WTC11 (cell line): ENCODE data around the gene SEC23IP. TPM values are rescaled to one million over a fixed set of nuclear protein-coding genes. Genes with fewer than 3 reads are reported as not detected.

Experiments used
- ATAC-seq: fragments of 200-7000 bp; cut with Tn5 transposase; 2 replicates; pipeline ENCODE4 v1.10.0; 2021; ENCODE audit warnings: mild to moderate bottlenecking, moderate library complexity
- CTCF ChIA-PET: fragments of 300-600 bp; sonication (Branson Sonifier 250); formaldehyde crosslinking; loops from one replicate; lab custom pipeline; 2021; ENCODE audit warnings: antibody characterized with exemption; lab: Charles Lee
- POLR2A ChIA-PET: fragments of 350-600 bp; sonication (Branson Sonifier 250); formaldehyde crosslinking; loops from one replicate; lab custom pipeline; 2021; ENCODE audit warnings: antibody characterized with exemption; lab: Charles Lee
- DNase-seq: peaks from one replicate; pipeline ENCODE4 v3.0.0; 2021; ENCODE audit warnings: low spot score
- H3K27ac Mint-ChIP-seq: 2 replicates; pipeline ENCODE4 v1.8.0; 2021; ENCODE audit warnings: mixed read lengths
- H3K27me3 Mint-ChIP-seq: 2 replicates; pipeline ENCODE4 v1.8.0; 2021; ENCODE audit warnings: low read depth, mild to moderate bottlenecking, moderate library complexity, mixed read lengths
- H3K36me3 Mint-ChIP-seq: 2 replicates; pipeline ENCODE4 v1.8.0; 2021; ENCODE audit warnings: mixed read lengths
- H3K4me1 Mint-ChIP-seq: 2 replicates; pipeline ENCODE4 v1.8.0; 2022; ENCODE audit warnings: mixed read lengths
- H3K4me3 Mint-ChIP-seq: 2 replicates; pipeline ENCODE4 v1.8.0; 2021; ENCODE audit warnings: mild to moderate bottlenecking, moderate library complexity, mixed read lengths
- H3K9me3 Mint-ChIP-seq: 2 replicates; pipeline ENCODE4 v1.8.0; 2021; ENCODE audit warnings: mixed read lengths
- AFF4 ChIP-seq: sonication (generic); formaldehyde crosslinking; IDR thresholded peaks from 2 replicates; pipeline ENCODE4 v1.8.1; 2023; ENCODE audit warnings: mild to moderate bottlenecking, missing genetic modification reagents, borderline replicate concordance
- GABPB1 ChIP-seq: sonication (generic); formaldehyde crosslinking; IDR thresholded peaks from 2 replicates; pipeline ENCODE4 v1.8.1; 2023; ENCODE audit warnings: mild to moderate bottlenecking, missing genetic modification reagents
- JAZF1 ChIP-seq: fragments of 250-450 bp; sonication (Bioruptor Pico); IDR thresholded peaks from 2 replicates; pipeline ENCODE4 v1.9.0; 2021; ENCODE audit warnings: moderate library complexity, mild to moderate bottlenecking, inconsistent platforms
- MYBL2 ChIP-seq: sonication (generic); formaldehyde crosslinking; IDR thresholded peaks from 2 replicates; pipeline ENCODE4 v1.8.1; 2023; ENCODE audit warnings: mild to moderate bottlenecking, moderate library complexity, missing genetic modification reagents
- NFYB ChIP-seq: sonication (generic); formaldehyde crosslinking; conservative IDR thresholded peaks from 2 replicates; pipeline ENCODE4 v1.8.0; 2022; ENCODE audit warnings: low read depth, missing genetic modification reagents
- PRDM15 ChIP-seq: sonication (generic); formaldehyde crosslinking; IDR thresholded peaks from 2 replicates; pipeline ENCODE4 v1.8.0; 2022; ENCODE audit warnings: missing genetic modification reagents
- TEAD4 ChIP-seq: sonication (generic); formaldehyde crosslinking; IDR thresholded peaks from 2 replicates; pipeline ENCODE4 v1.8.0; 2022; ENCODE audit warnings: mild to moderate bottlenecking, missing genetic modification reagents
- TP53 ChIP-seq: sonication (generic); formaldehyde crosslinking; IDR thresholded peaks from 2 replicates; pipeline ENCODE4 v1.8.1; 2023; ENCODE audit warnings: mild to moderate bottlenecking, missing genetic modification reagents
- ZNF232 ChIP-seq: sonication (generic); formaldehyde crosslinking; IDR thresholded peaks from 2 replicates; pipeline ENCODE4 v1.8.0; 2022; ENCODE audit warnings: mild to moderate bottlenecking, missing genetic modification reagents
- ZNF425 ChIP-seq: fragments of 250-450 bp; sonication (Bioruptor Pico); conservative IDR thresholded peaks from 2 replicates; pipeline ENCODE4 v1.9.0; 2021; ENCODE audit warnings: mild to moderate bottlenecking
- ZNF512 ChIP-seq: sonication (generic); formaldehyde crosslinking; IDR thresholded peaks from 2 replicates; pipeline ENCODE4 v1.8.1; 2022; ENCODE audit warnings: missing genetic modification reagents, borderline replicate concordance
- total RNA-seq: library from RNA; stranded (reverse); gene quantifications from 3 replicates; pipeline ENCODE4 v1.2.3, GENCODE V29; 2021
- TF ChIP-seq, protein P1 (sequence below): sonication (generic); formaldehyde crosslinking; IDR thresholded peaks from 2 replicates; pipeline ENCODE4 v1.8.1; 2022; ENCODE audit warnings: low read depth, mild to moderate bottlenecking, moderate library complexity, missing genetic modification reagents, borderline replicate concordance
- TF ChIP-seq, protein P2 (sequence below): sonication (generic); formaldehyde crosslinking; IDR thresholded peaks from 2 replicates; pipeline ENCODE4 v1.8.0; 2023; ENCODE audit warnings: missing genetic modification reagents
- TF ChIP-seq, protein P3 (sequence below): fragments of 200-600 bp; IDR thresholded peaks from 2 replicates; pipeline ENCODE4 v1.8.0; 2022; ENCODE audit warnings: antibody characterized with exemption
- TF ChIP-seq, protein P4 (sequence below): sonication (generic); formaldehyde crosslinking; IDR thresholded peaks from 2 replicates; pipeline ENCODE4 v1.8.0; 2022; ENCODE audit warnings: mild to moderate bottlenecking, missing genetic modification reagents

The SEC23IP gene
- total RNA-seq, 1 experiment from 2014 or later, result 82.3 TPM

DNA sequence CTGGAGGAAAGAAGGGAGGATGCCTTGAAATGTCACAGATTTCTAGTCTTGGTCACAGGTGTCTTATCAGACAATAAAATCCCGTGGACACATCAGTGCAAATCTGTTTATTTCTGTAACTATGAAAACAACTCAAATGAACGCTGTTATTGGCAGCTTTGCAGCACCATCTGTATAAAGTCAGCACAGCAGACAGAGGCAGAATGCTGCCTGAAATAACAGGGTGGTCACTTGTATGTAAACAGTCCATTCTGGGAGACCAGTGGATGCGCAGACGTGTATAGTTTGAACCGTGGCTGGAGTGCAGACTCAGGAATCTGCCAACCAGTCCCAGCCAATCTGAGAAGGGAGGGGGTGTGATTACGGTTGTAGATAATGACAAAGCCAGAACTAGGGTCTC lies 54.8 kb downstream of the SEC23IP start (continued):
- TF ChIP-seq AFF4, result no peak
- no peak for TF ChIP-seq JAZF1 (CRISPR knock-in tag)
- TF ChIP-seq, all 79 proteins: peak for 0

DNA sequence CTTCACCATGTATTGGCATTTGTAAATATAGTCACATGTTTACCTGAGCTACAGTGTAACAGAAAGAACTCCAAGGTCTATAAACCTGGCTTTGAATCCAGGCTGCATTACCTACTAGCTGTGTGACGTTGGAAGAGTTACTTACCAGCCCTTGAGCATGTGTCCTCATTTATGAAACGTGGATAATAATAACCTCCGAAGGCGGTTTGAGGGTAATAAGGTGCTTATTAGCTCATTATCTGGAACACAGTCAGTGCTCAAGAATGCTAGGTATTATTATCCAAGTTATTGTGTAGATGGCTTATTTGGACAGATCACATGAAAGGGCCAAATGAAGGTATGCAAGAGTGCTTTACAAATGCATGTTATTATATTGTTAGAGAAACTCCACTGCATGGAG lies 64.9 kb downstream of the SEC23IP start:
- ATAC-seq, result no peak
- ChIA-PET CTCF (interaction anchor here (1.4 kb wide), 1 partner anchor 264 kb away, joined by 6 read pairs; no protein-coding TSS in a partner anchor), POLR2A (no interaction called here)
- H3K4me1 Mint-ChIP-seq, result no peaks in the 10 kb centered on the region
- DNase-seq, result no peak
- no peak overlapping the region for H3K4me3 Mint-ChIP-seq
- no peak overlapping the region for H3K27ac Mint-ChIP-seq
- peaks cover 3% of the 10 kb centered on the region; the same call in 1 of the 2 replicates for H3K36me3 Mint-ChIP-seq
- H3K27me3 Mint-ChIP-seq, result no peaks in the 10 kb centered on the region
- peaks cover 9% of the 10 kb centered on the region for H3K9me3 Mint-ChIP-seq
- TF ChIP-seq TEAD4 (CRISPR knock-in tag) (no peak), PRDM15 (CRISPR knock-in tag) (no peak), NFYB (CRISPR knock-in tag) (no peak), ZNF232 (no peak), ZNF512 (no peak), GABPB1 (CRISPR knock-in tag) (no peak), ZNF425 (CRISPR knock-in tag) (no peak), AFF4 (no peak), MYBL2 (CRISPR knock-in tag) (no peak), TP53 (CRISPR knock-in tag) (no peak)
- TF ChIP-seq, protein P1, sequence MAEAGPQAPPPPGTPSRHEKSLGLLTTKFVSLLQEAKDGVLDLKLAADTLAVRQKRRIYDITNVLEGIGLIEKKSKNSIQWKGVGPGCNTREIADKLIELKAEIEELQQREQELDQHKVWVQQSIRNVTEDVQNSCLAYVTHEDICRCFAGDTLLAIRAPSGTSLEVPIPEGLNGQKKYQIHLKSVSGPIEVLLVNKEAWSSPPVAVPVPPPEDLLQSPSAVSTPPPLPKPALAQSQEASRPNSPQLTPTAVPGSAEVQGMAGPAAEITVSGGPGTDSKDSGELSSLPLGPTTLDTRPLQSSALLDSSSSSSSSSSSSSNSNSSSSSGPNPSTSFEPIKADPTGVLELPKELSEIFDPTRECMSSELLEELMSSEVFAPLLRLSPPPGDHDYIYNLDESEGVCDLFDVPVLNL (CRISPR knock-in tag), result no peak
- TF ChIP-seq, protein P2, sequence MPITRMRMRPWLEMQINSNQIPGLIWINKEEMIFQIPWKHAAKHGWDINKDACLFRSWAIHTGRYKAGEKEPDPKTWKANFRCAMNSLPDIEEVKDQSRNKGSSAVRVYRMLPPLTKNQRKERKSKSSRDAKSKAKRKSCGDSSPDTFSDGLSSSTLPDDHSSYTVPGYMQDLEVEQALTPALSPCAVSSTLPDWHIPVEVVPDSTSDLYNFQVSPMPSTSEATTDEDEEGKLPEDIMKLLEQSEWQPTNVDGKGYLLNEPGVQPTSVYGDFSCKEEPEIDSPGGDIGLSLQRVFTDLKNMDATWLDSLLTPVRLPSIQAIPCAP, result no peak
- TF ChIP-seq, protein P3, sequence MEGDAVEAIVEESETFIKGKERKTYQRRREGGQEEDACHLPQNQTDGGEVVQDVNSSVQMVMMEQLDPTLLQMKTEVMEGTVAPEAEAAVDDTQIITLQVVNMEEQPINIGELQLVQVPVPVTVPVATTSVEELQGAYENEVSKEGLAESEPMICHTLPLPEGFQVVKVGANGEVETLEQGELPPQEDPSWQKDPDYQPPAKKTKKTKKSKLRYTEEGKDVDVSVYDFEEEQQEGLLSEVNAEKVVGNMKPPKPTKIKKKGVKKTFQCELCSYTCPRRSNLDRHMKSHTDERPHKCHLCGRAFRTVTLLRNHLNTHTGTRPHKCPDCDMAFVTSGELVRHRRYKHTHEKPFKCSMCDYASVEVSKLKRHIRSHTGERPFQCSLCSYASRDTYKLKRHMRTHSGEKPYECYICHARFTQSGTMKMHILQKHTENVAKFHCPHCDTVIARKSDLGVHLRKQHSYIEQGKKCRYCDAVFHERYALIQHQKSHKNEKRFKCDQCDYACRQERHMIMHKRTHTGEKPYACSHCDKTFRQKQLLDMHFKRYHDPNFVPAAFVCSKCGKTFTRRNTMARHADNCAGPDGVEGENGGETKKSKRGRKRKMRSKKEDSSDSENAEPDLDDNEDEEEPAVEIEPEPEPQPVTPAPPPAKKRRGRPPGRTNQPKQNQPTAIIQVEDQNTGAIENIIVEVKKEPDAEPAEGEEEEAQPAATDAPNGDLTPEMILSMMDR, result no peak
- TF ChIP-seq, protein P4, sequence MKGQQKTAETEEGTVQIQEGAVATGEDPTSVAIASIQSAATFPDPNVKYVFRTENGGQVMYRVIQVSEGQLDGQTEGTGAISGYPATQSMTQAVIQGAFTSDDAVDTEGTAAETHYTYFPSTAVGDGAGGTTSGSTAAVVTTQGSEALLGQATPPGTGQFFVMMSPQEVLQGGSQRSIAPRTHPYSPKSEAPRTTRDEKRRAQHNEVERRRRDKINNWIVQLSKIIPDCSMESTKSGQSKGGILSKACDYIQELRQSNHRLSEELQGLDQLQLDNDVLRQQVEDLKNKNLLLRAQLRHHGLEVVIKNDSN (CRISPR knock-in tag), result no peak
